GM23338 (cell line): Measurements from ENCODE around the gene IL16. TPM values are rescaled to one million over a fixed set of nuclear protein-coding genes. Genes with fewer than 3 reads are reported as not detected.

Experiments
- ATAC-seq: fragments of 200-7000 bp; cut with Tn5 transposase; 3 replicates; pipeline ENCODE4 v1.9.1; 2020
- DNase-seq: peaks from one replicate; pipeline ENCODE4 v3.0.0-alpha.2; 2015; ENCODE audit warnings: low spot score
- H2AFZ ChIP-seq: fragments of 200-600 bp; sonication (generic); 2 replicates; pipeline ENCODE4 v1.8.0; 2016; ENCODE audit warnings: antibody characterized with exemption, mild to moderate bottlenecking, moderate library complexity
- H3F3A ChIP-seq: fragments of 200-600 bp; sonication (generic); replicated peaks from 2 replicates; pipeline ENCODE4 v1.8.0; 2017; ENCODE audit warnings: antibody characterized with exemption, mixed run types, low read depth
- H3K27ac ChIP-seq: fragments of 200-600 bp; sonication (generic); 2 replicates; pipeline ENCODE4 v1.6.1; 2016; ENCODE audit warnings: low read depth
- H3K27me3 ChIP-seq: fragments of 200-600 bp; sonication (generic); 2 replicates; pipeline ENCODE4 v1.8.0; 2016; ENCODE audit warnings: mild to moderate bottlenecking, mixed run types, moderate library complexity; ENCODE audit not compliant: insufficient read depth
- H3K36me3 ChIP-seq: fragments of 200-600 bp; sonication (generic); 2 replicates; pipeline ENCODE4 v1.8.0; 2016; ENCODE audit warnings: mild to moderate bottlenecking; ENCODE audit not compliant: insufficient read depth
- H3K4me1 ChIP-seq: fragments of 200-600 bp; sonication (generic); 2 replicates; pipeline ENCODE4 v1.8.0; 2016; ENCODE audit warnings: mild to moderate bottlenecking, moderate library complexity; ENCODE audit not compliant: insufficient read depth
- H3K4me2 ChIP-seq: fragments of 200-600 bp; sonication (generic); 2 replicates; pipeline ENCODE4 v1.7.1; 2017; ENCODE audit warnings: mixed run types
- H3K4me3 ChIP-seq: fragments of 200-600 bp; sonication (generic); 2 replicates; pipeline ENCODE4 v1.6.1; 2016; ENCODE audit warnings: mixed run types
- H3K79me2 ChIP-seq: fragments of 200-600 bp; sonication (generic); replicated peaks from 2 replicates; pipeline ENCODE4 v1.8.0; 2017; ENCODE audit warnings: mild to moderate bottlenecking; ENCODE audit not compliant: insufficient read depth
- H3K9me2 ChIP-seq: fragments of 200-600 bp; sonication (generic); 2 replicates; pipeline ENCODE4 v1.8.0; 2017; ENCODE audit not compliant: insufficient read depth
- H4K20me1 ChIP-seq: fragments of 200-600 bp; sonication (generic); replicated peaks from 2 replicates; pipeline ENCODE4 v1.8.0; 2017; ENCODE audit warnings: mild to moderate bottlenecking; ENCODE audit not compliant: insufficient read depth
- H3K27ac Mint-ChIP-seq: 2 replicates; pipeline ENCODE4 v1.8.0; 2020; ENCODE audit warnings: inconsistent platforms, mild to moderate bottlenecking, moderate library complexity, mixed read lengths
- H3K27me3 Mint-ChIP-seq: 3 replicates; pipeline ENCODE4 v1.8.0; 2022; ENCODE audit warnings: low read depth, mild to moderate bottlenecking, moderate library complexity, mixed read lengths, inconsistent platforms; ENCODE audit not compliant: insufficient read depth, poor library complexity
- H3K36me3 Mint-ChIP-seq: 3 replicates; pipeline ENCODE4 v1.8.0; 2021; ENCODE audit warnings: low read depth, mild to moderate bottlenecking, inconsistent platforms, moderate library complexity, mixed read lengths
- H3K4me1 Mint-ChIP-seq: 3 replicates; pipeline ENCODE4 v1.8.0; 2020; ENCODE audit warnings: mild to moderate bottlenecking, inconsistent platforms, mixed read lengths
- H3K4me3 Mint-ChIP-seq: 3 replicates; pipeline ENCODE4 v1.8.0; 2021; ENCODE audit warnings: moderate library complexity, mild to moderate bottlenecking, inconsistent platforms, mixed read lengths
- H3K9me3 Mint-ChIP-seq: 3 replicates; pipeline ENCODE4 v1.8.0; 2020; ENCODE audit warnings: moderate library complexity, mild to moderate bottlenecking, inconsistent platforms, mixed read lengths
- CREB1 ChIP-seq: fragments of 250-450 bp; sonication (Bioruptor Pico); IDR thresholded peaks from 2 replicates; pipeline ENCODE4 v1.5.0; 2020; ENCODE audit warnings: low read depth, mild to moderate bottlenecking, moderate library complexity
- EZH2 ChIP-seq: fragments of 200-600 bp; sonication (generic); IDR thresholded peaks from one replicate; pipeline ENCODE4 v1.8.0; 2017; ENCODE audit warnings: antibody characterized with exemption, mild to moderate bottlenecking, low read depth; ENCODE audit not compliant: unreplicated experiment
- JUNB ChIP-seq: IDR thresholded peaks from one replicate; pipeline ENCODE4 v1.6.1; 2016; ENCODE audit warnings: antibody characterized with exemption; ENCODE audit not compliant: unreplicated experiment
- REST ChIP-seq: IDR thresholded peaks from one replicate; pipeline ENCODE4 v1.6.1; 2018; ENCODE audit warnings: antibody characterized with exemption; ENCODE audit not compliant: unreplicated experiment
- ZNF114 ChIP-seq: fragments of 250-450 bp; sonication (Bioruptor Pico); IDR thresholded peaks from 2 replicates; pipeline ENCODE4 v1.5.0; 2020; ENCODE audit warnings: mild to moderate bottlenecking, moderate library complexity
- ZNF331 ChIP-seq: fragments of 250-450 bp; sonication (Bioruptor Pico); IDR thresholded peaks from 2 replicates; pipeline ENCODE4 v1.5.0; 2020; ENCODE audit warnings: low read depth, mild to moderate bottlenecking, moderate library complexity
- polyA plus RNA-seq: library from polyadenylated mRNA; unstranded; fragments of >200 nt; fragmentation: Nextera tagmentation; extraction: Ambion mirVana; gene quantifications from 2 replicates; pipeline ENCODE4 v1.2.1, GENCODE V29; 2016
- total RNA-seq: library from RNA; depleted of rRNA; stranded (reverse); fragments of >200 nt; shearing (Covaris generic); gene quantifications from 2 replicates; pipeline ENCODE4 v1.2.3, GENCODE V29; 2014
- TF ChIP-seq, protein P1 (sequence below), 2 experiments: fragments of 200-600 bp in 1 of 2; sonication (generic) in 1 of 2; conservative IDR thresholded peaks; 2 replicates each; pipeline versions ENCODE4 v1.5.1 to v1.6.1; 2016 to 2017; ENCODE audit warnings: antibody characterized with exemption in 2 of 2, low read depth in 2 of 2, mild to moderate bottlenecking in 2 of 2, moderate library complexity in 1 of 2
- TF ChIP-seq, protein P2 (sequence below): IDR thresholded peaks from 2 replicates; pipeline ENCODE4 v1.6.1; 2016; ENCODE audit warnings: antibody characterized with exemption

IL16 gene
- total and polyA plus RNA-seq, 2 experiments from 2014 or later, result 0.29 TPM; not detected in 1

DNA sequence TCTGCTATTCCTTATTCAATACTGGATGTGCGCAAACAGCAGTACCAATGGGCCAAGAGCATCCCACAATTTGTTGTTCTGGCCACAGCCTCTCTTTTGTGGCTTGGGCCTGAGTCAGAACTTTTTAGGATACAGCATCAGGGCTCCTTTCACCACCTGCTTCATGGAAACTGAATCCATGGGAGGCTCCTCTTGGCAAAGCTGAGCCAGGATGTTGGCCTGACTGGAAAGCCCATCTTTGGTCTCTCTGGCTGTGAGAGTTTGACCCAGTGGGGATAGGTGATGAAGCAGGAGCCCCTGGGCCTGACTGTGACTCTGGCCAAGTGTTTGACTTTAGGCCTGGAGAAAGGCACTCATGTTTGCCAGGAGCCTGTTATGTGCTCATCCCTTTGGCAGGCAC, 27.6 kb downstream of the IL16 start (continued):
- TF ChIP-seq, protein P1, sequence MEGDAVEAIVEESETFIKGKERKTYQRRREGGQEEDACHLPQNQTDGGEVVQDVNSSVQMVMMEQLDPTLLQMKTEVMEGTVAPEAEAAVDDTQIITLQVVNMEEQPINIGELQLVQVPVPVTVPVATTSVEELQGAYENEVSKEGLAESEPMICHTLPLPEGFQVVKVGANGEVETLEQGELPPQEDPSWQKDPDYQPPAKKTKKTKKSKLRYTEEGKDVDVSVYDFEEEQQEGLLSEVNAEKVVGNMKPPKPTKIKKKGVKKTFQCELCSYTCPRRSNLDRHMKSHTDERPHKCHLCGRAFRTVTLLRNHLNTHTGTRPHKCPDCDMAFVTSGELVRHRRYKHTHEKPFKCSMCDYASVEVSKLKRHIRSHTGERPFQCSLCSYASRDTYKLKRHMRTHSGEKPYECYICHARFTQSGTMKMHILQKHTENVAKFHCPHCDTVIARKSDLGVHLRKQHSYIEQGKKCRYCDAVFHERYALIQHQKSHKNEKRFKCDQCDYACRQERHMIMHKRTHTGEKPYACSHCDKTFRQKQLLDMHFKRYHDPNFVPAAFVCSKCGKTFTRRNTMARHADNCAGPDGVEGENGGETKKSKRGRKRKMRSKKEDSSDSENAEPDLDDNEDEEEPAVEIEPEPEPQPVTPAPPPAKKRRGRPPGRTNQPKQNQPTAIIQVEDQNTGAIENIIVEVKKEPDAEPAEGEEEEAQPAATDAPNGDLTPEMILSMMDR (conservative IDR thresholded peaks at IDR 0.05; ENCODE audit: low read depth in 2 of 2), result no peak
- TF ChIP-seq JUNB, result no peak
- no peak for TF ChIP-seq ZNF114
- TF ChIP-seq REST, result no peak
- TF ChIP-seq, protein P2, sequence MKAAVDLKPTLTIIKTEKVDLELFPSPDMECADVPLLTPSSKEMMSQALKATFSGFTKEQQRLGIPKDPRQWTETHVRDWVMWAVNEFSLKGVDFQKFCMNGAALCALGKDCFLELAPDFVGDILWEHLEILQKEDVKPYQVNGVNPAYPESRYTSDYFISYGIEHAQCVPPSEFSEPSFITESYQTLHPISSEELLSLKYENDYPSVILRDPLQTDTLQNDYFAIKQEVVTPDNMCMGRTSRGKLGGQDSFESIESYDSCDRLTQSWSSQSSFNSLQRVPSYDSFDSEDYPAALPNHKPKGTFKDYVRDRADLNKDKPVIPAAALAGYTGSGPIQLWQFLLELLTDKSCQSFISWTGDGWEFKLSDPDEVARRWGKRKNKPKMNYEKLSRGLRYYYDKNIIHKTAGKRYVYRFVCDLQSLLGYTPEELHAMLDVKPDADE, result no peak

DNA sequence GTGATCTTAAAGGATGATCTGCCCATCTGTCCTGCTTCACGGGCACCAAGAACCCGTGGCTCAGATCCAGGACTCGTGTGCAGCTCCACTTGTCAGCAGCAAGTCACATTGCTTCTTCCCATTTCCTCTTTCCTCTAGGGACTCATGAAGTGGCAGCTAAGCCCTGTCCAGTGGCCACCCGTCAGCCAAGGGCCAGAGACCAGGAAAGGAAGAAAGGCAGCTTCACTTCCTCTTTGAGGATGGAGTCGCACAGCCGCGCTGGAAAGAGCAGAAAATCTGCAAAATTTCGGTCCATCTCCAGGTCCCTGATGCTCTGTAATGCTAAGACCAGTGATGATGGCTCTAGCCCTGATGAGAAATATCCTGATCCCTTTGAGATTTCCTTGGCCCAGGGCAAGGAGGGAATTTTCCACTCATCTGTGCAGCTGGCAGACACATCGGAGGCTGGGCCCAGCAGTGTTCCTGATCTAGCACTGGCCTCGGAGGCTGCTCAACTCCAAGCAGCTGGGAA, 28.5 kb downstream of the IL16 start:
- DNase-seq, result no peak
- Histone ChIP-seq H4K20me1 (no peaks in the 10 kb centered on the region), H3K4me1 (0 out of 2 replicates have a peak, but pooled peaks cover 6% of the 10 kb centered on the region), H3K27ac (no peak overlapping the region), H3K79me2 (no peaks in the 10 kb centered on the region), H3K27me3 (no peaks in the 10 kb centered on the region), H3K9me2 (0 out of 2 replicates have a peak, but pooled peaks cover 2% of the 10 kb centered on the region), H3K36me3 (no peaks in the 10 kb centered on the region), H3K4me2 (no peak overlapping the region), H3K4me3 (no peak overlapping the region), H3F3A (no peaks in the 10 kb centered on the region), H2AFZ (no peak overlapping the region)
- no peak overlapping the region for H3K4me3 Mint-ChIP-seq
- no peak overlapping the region for H3K27ac Mint-ChIP-seq
- H3K4me1 Mint-ChIP-seq, result peaks cover 6% of the 10 kb centered on the region
- no peaks in the 10 kb centered on the region for H3K9me3 Mint-ChIP-seq
- H3K36me3 Mint-ChIP-seq, result no peaks in the 10 kb centered on the region
- no peak for ATAC-seq
- H3K27me3 Mint-ChIP-seq, result peaks cover 5% of the 10 kb centered on the region
- TF ChIP-seq REST (no peak), EZH2 (no peak), ZNF331 (CRISPR knock-in tag) (no peak), CREB1 (CRISPR knock-in tag) (no peak)
